Activated CD4-positive, CD25-positive, alpha-beta regulatory T cell treated with anti-CD3 and anti-CD28 coated beads, Interleukin-2, amount 50 U/mL, for 72 hours (primary cell): ENCODE data around the gene CDK4.

Source experiments
- DNase-seq: peaks from one replicate; pipeline ENCODE4 v3.0.0; 2021

The CDK4 gene

GRCh38 chr12:57737467-57738460 is 14.3 kb downstream of the CDK4 start:
- DNase-seq, result no peak

GRCh38 chr12:57736741-57737466 is 15.2 kb downstream of the CDK4 start:
- DNase-seq, result no peak

GRCh38 chr12:57735952-57736740 is 16.0 kb downstream of the CDK4 start:
- no peak for DNase-seq

GRCh38 chr12:57735198-57735855 is 16.8 kb downstream of the CDK4 start:
- DNase-seq, result no peak

GRCh38 chr12:57734591-57734990 is 17.5 kb downstream of the CDK4 start:
- no peak for DNase-seq

GRCh38 chr12:57733928-57734327 is 18.2 kb downstream of the CDK4 start:
- DNase-seq, result no peak

- no peak for DNase-seq
These were observed 19.1 kb downstream of the CDK4 start for GRCh38 chr12:57732726-57733593.

- DNase-seq, result no peak
These were observed 19.8 kb downstream of the CDK4 start for GRCh38 chr12:57732270-57732669.

- no peak for DNase-seq
These were observed 20.6 kb downstream of the CDK4 start for GRCh38 chr12:57731411-57732080.

GRCh38 chr12:57730336-57731067 is 21.6 kb downstream of the CDK4 start:
- no peak for DNase-seq

GRCh38 chr12:57729321-57729844 is 22.7 kb downstream of the CDK4 start:
- DNase-seq, result no peak

GRCh38 chr12:57727758-57728395 is 24.2 kb downstream of the CDK4 start:
- DNase-seq, result peak; percentile 23

GRCh38 chr12:57726884-57727757 is 25.0 kb downstream of the CDK4 start:
- peak; percentile 30 for DNase-seq

GRCh38 chr12:57726151-57726883 is 25.8 kb downstream of the CDK4 start:
- no peak for DNase-seq

GRCh38 chr12:57725851-57726150 is 26.3 kb downstream of the CDK4 start:
- no peak for DNase-seq

- DNase-seq, result no peak
These were observed 27.0 kb downstream of the CDK4 start for GRCh38 chr12:57724936-57725740.
